K562 (cell line): Measurements from ENCODE around the gene TXNRD2. TPM values are rescaled to one million over a fixed set of nuclear protein-coding genes. Genes with fewer than 3 reads are reported as not detected.

Experiments
- BCOR ChIP-seq: fragments of 450-650 bp; IDR thresholded peaks from 2 replicates; pipeline ENCODE4 v1.6.1; 2016
- CBX3 ChIP-seq, 2 experiments: IDR thresholded peaks; 1 replicate in 1 of 2; 2 replicates in 1 of 2; pipeline ENCODE4 v1.6.1; 2012; ENCODE audit warnings: inconsistent platforms in 2 of 2, low read length in 2 of 2, borderline replicate concordance in 1 of 2, control low read depth in 1 of 2
- FOS ChIP-seq: IDR thresholded peaks from 3 replicates; pipeline ENCODE4 v1.6.1; 2011; ENCODE audit not compliant: insufficient read length; ENCODE audit errors: extremely low read depth
- HMG20A ChIP-seq: fragments of 450-650 bp; formaldehyde crosslinking; conservative IDR thresholded peaks from 2 replicates; pipeline ENCODE4 v1.4.0; 2020; ENCODE audit warnings: mild to moderate bottlenecking, mixed read lengths
- KLF13 ChIP-seq: fragments of 450-650 bp; IDR thresholded peaks from 2 replicates; pipeline ENCODE4 v1.6.1; 2016; ENCODE audit warnings: missing genetic modification characterization, low read depth, mild to moderate bottlenecking, missing compliant biosample characterization, moderate library complexity, borderline replicate concordance
- RREB1 ChIP-seq: fragments of 250-450 bp; sonication (Bioruptor Pico); IDR thresholded peaks from 2 replicates; pipeline ENCODE4 v1.4.0; 2020
- TGIF2 ChIP-seq: sonication (generic); formaldehyde crosslinking; IDR thresholded peaks from 2 replicates; pipeline ENCODE4 v1.8.1; 2022; ENCODE audit warnings: mild to moderate bottlenecking, missing genetic modification reagents, moderate library complexity
- USF2 ChIP-seq: sonication (generic); formaldehyde crosslinking; IDR thresholded peaks from 2 replicates; pipeline ENCODE4 v1.5.0; 2020; ENCODE audit warnings: missing genetic modification reagents
- XRCC5 ChIP-seq: fragments of 200-400 bp; formaldehyde crosslinking; IDR thresholded peaks from 2 replicates; pipeline ENCODE4 v1.6.1; 2017; ENCODE audit warnings: low read depth, mild to moderate bottlenecking, low read length
- ZFP36 ChIP-seq: fragments of 150-350 bp; IDR thresholded peaks from 2 replicates; pipeline ENCODE4 v1.6.1; 2018; ENCODE audit warnings: low read length, low read depth; ENCODE audit not compliant: partially characterized antibody
- ZNF133 ChIP-seq: fragments of 250-450 bp; sonication (Bioruptor Pico); IDR thresholded peaks from 2 replicates; pipeline ENCODE4 v1.4.0; 2020; ENCODE audit warnings: mild to moderate bottlenecking
- ZNF445 ChIP-seq: fragments of 250-450 bp; sonication (Bioruptor Pico); IDR thresholded peaks from 2 replicates; pipeline ENCODE4 v1.4.0; 2020; ENCODE audit warnings: low read depth, mild to moderate bottlenecking, moderate library complexity
- polyA plus RNA-seq, 8 experiments: library from polyadenylated mRNA; depleted of rRNA in 4 of 8; stranded (reverse) in 5 of 8; unstranded in 3 of 8; fragments of >200 nt; fragmentation: Nextera tagmentation in 2 of 8; fragmentation: Illumina TruSeq in 1 of 8; extraction: Ambion mirVana in 2 of 8; extraction: Trizol in 1 of 8; gene quantifications; 2 replicates each; pipeline versions ENCODE4 v1.2.1 to v1.2.3, GENCODE V29; 2011 to 2014; ENCODE audit warnings: inconsistent platforms in 1 of 8, missing spikeins in 1 of 8
- total RNA-seq, 7 experiments: library from RNA; depleted of rRNA in 6 of 7; stranded (reverse); fragments of >200 nt in 6 of 7; fragmentation: Illumina TruSeq in 2 of 7; extraction: Trizol in 2 of 7; gene quantifications; 2 replicates each; pipeline versions ENCODE4 v1.2.1 to v1.2.3, GENCODE V29; 2011 to 2021; ENCODE audit warnings: low replicate concordance in 1 of 7
- TF ChIP-seq, protein P1 (sequence below): fragments of 450-650 bp; IDR thresholded peaks from 2 replicates; pipeline ENCODE4 v1.6.1; 2018; ENCODE audit warnings: mild to moderate bottlenecking, low read depth; ENCODE audit not compliant: partially characterized antibody
- TF ChIP-seq, protein P2 (sequence below): fragments of 250-450 bp; sonication (Bioruptor Pico); IDR thresholded peaks from 2 replicates; pipeline ENCODE4 v1.8.0; 2021; ENCODE audit warnings: borderline replicate concordance, mild to moderate bottlenecking, moderate library complexity; ENCODE audit not compliant: poor library complexity, severe bottlenecking
- TF ChIP-seq, protein P3 (sequence below): IDR thresholded peaks from 3 replicates; pipeline ENCODE4 v1.6.1; 2011; ENCODE audit warnings: borderline replicate concordance, mild to moderate bottlenecking, moderate library complexity; ENCODE audit not compliant: insufficient read length; ENCODE audit errors: extremely low read depth

The TXNRD2 gene
- total and polyA plus RNA-seq, 9 of the 15 experiments (the other 6 are each of a cell fraction or from before 2014, with no cell fraction given) = 3.3 to 80.2 (median 49.4) TPM

DNA sequence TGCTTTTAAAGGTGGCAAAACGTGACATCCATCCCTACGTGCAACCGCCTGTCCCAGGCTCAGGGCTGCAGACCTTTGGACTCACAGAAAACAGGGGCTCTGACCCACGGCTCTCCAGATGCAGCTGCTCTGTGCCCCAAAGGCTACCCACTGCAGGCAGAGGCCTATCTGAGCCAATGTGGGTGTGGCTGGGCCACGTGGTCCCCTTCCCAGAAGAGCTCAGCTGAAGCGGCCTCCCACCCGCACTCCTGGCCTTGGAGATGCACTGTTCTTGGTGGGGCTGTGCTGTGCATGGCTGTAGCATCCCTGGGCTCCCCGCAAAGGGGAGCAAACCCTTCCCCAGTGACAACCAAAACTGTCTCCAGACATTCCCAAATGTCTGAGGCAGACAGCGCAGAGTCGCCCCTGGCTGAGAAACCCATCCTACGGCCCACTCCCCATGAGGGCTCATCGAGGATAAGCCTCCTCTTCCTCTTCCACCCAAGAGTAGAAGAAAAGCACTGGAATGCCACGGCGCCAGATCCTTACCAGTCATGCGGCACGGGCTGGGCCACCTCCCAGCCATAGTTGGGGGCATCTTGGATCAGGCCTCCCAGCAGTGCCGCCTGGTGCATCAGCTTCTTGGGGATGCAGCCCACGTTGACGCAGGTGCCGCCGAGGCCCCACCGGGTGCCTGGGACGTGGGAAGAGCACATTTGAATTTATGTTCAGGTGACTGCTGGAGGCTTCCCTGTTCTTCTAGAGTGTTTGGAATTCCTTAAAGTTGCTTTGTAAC is 23.1 kb downstream of the TXNRD2 start (continued):
- TF ChIP-seq, protein P1, sequence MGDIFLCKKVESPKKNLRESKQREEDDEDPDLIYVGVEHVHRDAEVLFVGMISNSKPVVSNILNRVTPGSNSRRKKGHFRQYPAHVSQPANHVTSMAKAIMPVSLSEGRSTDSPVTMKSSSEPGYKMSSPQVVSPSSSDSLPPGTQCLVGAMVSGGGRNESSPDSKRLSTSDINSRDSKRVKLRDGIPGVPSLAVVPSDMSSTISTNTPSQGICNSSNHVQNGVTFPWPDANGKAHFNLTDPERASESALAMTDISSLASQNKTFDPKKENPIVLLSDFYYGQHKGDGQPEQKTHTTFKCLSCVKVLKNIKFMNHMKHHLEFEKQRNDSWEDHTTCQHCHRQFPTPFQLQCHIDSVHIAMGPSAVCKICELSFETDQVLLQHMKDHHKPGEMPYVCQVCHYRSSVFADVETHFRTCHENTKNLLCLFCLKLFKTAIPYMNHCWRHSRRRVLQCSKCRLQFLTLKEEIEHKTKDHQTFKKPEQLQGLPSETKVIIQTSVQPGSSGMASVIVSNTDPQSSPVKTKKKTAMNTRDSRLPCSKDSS = no peak
- TF ChIP-seq, protein P2, sequence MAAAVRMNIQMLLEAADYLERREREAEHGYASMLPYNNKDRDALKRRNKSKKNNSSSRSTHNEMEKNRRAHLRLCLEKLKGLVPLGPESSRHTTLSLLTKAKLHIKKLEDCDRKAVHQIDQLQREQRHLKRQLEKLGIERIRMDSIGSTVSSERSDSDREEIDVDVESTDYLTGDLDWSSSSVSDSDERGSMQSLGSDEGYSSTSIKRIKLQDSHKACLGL = peak; percentile 71
- TF ChIP-seq TGIF2 (CRISPR knock-in tag) (no peak), ZNF133 (no peak), FOS (no peak), KLF13 (peak; percentile 80; the same call in 1 of the 2 replicates), ZFP36 (no peak), CBX3 (IDR thresholded peaks at IDR 0.05; ENCODE audit: borderline replicate concordance in 1 of 2, low read length in 2 of 2) (no peak), BCOR (no peak), ZNF445 (CRISPR knock-in tag) (no peak), RREB1 (CRISPR knock-in tag) (no peak), USF2 (CRISPR knock-in tag) (peak; percentile 88), HMG20A (CRISPR knock-in tag) (no peak), XRCC5 (no peak)
- TF ChIP-seq, protein P3, sequence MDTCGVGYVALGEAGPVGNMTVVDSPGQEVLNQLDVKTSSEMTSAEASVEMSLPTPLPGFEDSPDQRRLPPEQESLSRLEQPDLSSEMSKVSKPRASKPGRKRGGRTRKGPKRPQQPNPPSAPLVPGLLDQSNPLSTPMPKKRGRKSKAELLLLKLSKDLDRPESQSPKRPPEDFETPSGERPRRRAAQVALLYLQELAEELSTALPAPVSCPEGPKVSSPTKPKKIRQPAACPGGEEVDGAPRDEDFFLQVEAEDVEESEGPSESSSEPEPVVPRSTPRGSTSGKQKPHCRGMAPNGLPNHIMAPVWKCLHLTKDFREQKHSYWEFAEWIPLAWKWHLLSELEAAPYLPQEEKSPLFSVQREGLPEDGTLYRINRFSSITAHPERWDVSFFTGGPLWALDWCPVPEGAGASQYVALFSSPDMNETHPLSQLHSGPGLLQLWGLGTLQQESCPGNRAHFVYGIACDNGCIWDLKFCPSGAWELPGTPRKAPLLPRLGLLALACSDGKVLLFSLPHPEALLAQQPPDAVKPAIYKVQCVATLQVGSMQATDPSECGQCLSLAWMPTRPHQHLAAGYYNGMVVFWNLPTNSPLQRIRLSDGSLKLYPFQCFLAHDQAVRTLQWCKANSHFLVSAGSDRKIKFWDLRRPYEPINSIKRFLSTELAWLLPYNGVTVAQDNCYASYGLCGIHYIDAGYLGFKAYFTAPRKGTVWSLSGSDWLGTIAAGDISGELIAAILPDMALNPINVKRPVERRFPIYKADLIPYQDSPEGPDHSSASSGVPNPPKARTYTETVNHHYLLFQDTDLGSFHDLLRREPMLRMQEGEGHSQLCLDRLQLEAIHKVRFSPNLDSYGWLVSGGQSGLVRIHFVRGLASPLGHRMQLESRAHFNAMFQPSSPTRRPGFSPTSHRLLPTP = no peak
